Osteoblast (primary cell): ENCODE measurements around the gene OR52H1. TPM values are rescaled to one million over a fixed set of nuclear protein-coding genes. Genes with fewer than 3 reads are reported as not detected.

ENCODE experiments used
- DNase-seq: peaks from one replicate; pipeline ENCODE4 v3.0.0; 2011; ENCODE audit warnings: low spot score, mixed read lengths; ENCODE audit not compliant: insufficient read length; ENCODE audit errors: missing footprints
- H2AFZ ChIP-seq: 2 replicates; pipeline ENCODE4 v1.6.0; 2011; ENCODE audit warnings: mild to moderate bottlenecking, low read length
- H3K27ac ChIP-seq: 2 replicates; pipeline ENCODE4 v1.5.1; 2011; ENCODE audit warnings: mild to moderate bottlenecking, low read depth, low read length, moderate library complexity
- H3K27me3 ChIP-seq: 2 replicates; pipeline ENCODE4 v1.6.0; 2012; ENCODE audit warnings: mild to moderate bottlenecking, control low read depth, inconsistent platforms, low read length, moderate library complexity; ENCODE audit not compliant: insufficient read depth
- H3K36me3 ChIP-seq: 2 replicates; pipeline ENCODE4 v1.5.1; 2011; ENCODE audit warnings: mild to moderate bottlenecking, low read length, control low read depth, moderate library complexity; ENCODE audit not compliant: insufficient read depth
- H3K4me1 ChIP-seq: 2 replicates; pipeline ENCODE4 v1.5.1; 2011; ENCODE audit warnings: mild to moderate bottlenecking, low read length, control low read depth, moderate library complexity; ENCODE audit not compliant: insufficient read depth
- H3K4me2 ChIP-seq: 2 replicates; pipeline ENCODE4 v1.6.0; 2011; ENCODE audit warnings: mild to moderate bottlenecking, low read length; ENCODE audit not compliant: insufficient read depth
- H3K4me3 ChIP-seq: fragments of 200-600 bp; sonication (generic); 3 replicates; pipeline ENCODE4 v1.5.1; 2012; ENCODE audit warnings: mild to moderate bottlenecking, low read length, inconsistent platforms; ENCODE audit not compliant: insufficient read depth
- H3K79me2 ChIP-seq: 2 replicates; pipeline ENCODE4 v1.6.0; 2012; ENCODE audit warnings: mild to moderate bottlenecking, low read length, control low read depth, inconsistent platforms; ENCODE audit not compliant: insufficient read depth
- H3K9me3 ChIP-seq: 2 replicates; pipeline ENCODE4 v1.5.1; 2011; ENCODE audit warnings: low read depth, low read length, control low read depth
- H4K20me1 ChIP-seq: 2 replicates; pipeline ENCODE4 v1.6.0; 2012; ENCODE audit warnings: mild to moderate bottlenecking, low read length, control low read depth; ENCODE audit not compliant: insufficient read depth
- CTCF ChIP-seq: IDR thresholded peaks from 2 replicates; pipeline ENCODE4 v1.5.1; 2011; ENCODE audit warnings: mild to moderate bottlenecking, low read depth, low read length, moderate library complexity; ENCODE audit errors: extremely low read depth
- total RNA-seq: library from RNA; depleted of rRNA; stranded (reverse); fragments of >200 nt; gene quantifications from 2 replicates; pipeline ENCODE4 v1.2.3, GENCODE V29; 2012

OR52H1 gene
- total RNA-seq, 1 donor = 0.36 TPM

GRCh38 chr11:5564259-5565019 is 16.1 kb upstream of the OR52H1 start:
- DNase-seq = no peak
- no peaks in the 10 kb centered on the region for H4K20me1 ChIP-seq
- no peaks in the 10 kb centered on the region for H3K36me3 ChIP-seq
- H3K4me2 ChIP-seq = no peak overlapping the region
- H3K4me1 ChIP-seq = no peaks in the 10 kb centered on the region
- H3K9me3 ChIP-seq = no peaks in the 10 kb centered on the region
- H3K79me2 ChIP-seq = no peaks in the 10 kb centered on the region
- no peak overlapping the region for H3K27ac ChIP-seq
- TF ChIP-seq CTCF = no peak
- H2AFZ ChIP-seq = no peak overlapping the region
- no peak overlapping the region for H3K4me3 ChIP-seq
- no peaks in the 10 kb centered on the region for H3K27me3 ChIP-seq

DNA sequence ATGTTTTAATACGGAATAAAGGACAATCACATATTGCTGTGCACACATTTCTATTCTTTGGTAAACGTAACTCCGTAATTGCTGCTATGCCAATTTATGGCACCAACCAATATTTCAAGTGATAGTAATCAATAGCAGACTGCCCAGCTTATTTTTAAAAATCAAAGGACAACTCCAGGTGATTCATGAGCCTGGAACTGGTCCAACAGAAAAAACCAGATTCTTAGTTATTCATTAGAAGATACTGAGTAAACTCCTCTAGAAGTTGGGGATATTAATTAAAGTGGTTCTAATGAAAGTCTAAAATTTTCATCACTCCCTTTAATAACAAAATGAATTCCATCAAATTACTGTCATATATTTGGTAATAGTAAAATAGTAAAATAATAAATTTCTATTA is 9.4 kb upstream of the OR52H1 start:
- H4K20me1 ChIP-seq = no peaks in the 10 kb centered on the region
- no peak overlapping the region for H2AFZ ChIP-seq
- no peaks in the 10 kb centered on the region for H3K36me3 ChIP-seq
- no peaks in the 10 kb centered on the region for H3K79me2 ChIP-seq
- H3K27ac ChIP-seq = no peak overlapping the region
- no peak overlapping the region for H3K4me3 ChIP-seq
- no peak overlapping the region for H3K4me2 ChIP-seq
- peaks cover 4% of the 10 kb centered on the region for H3K27me3 ChIP-seq
- no peak for TF ChIP-seq CTCF
- H3K9me3 ChIP-seq = no peaks in the 10 kb centered on the region
- DNase-seq = no peak
- no peaks in the 10 kb centered on the region for H3K4me1 ChIP-seq

GRCh38 chr11:5556596-5557188 is 8.4 kb upstream of the OR52H1 start:
- no peaks in the 10 kb centered on the region for H3K4me1 ChIP-seq
- no peaks in the 10 kb centered on the region for H3K79me2 ChIP-seq
- no peak for DNase-seq
- H3K27ac ChIP-seq = no peak overlapping the region
- H3K36me3 ChIP-seq = no peaks in the 10 kb centered on the region
- H3K27me3 ChIP-seq = peaks cover 4% of the 10 kb centered on the region
- H2AFZ ChIP-seq = no peak overlapping the region
- H3K4me3 ChIP-seq = no peak overlapping the region
- no peak overlapping the region for H3K4me2 ChIP-seq
- no peak for TF ChIP-seq CTCF
- H4K20me1 ChIP-seq = no peaks in the 10 kb centered on the region
- H3K9me3 ChIP-seq = no peaks in the 10 kb centered on the region

- no peak for DNase-seq
- Histone ChIP-seq H3K27me3 (peaks cover 4% of the 10 kb centered on the region), H3K4me2 (no peak overlapping the region), H3K27ac (no peak overlapping the region), H3K4me1 (peaks cover 10% of the 10 kb centered on the region), H2AFZ (no peak overlapping the region), H3K9me3 (no peaks in the 10 kb centered on the region), H3K36me3 (no peaks in the 10 kb centered on the region), H4K20me1 (no peaks in the 10 kb centered on the region), H3K79me2 (no peaks in the 10 kb centered on the region), H3K4me3 (no peak overlapping the region)
- TF ChIP-seq CTCF = peak; percentile 39
These were observed 5.0 kb upstream of the OR52H1 start for GRCh38 chr11:5553343-5553742.
